Caco-2 (cell line): ENCODE data around the gene DDAH2. TPM values are rescaled to one million over a fixed set of nuclear protein-coding genes. Genes with fewer than 3 reads are reported as not detected.

Experiments used
- BruUV-seq: library from RNA; stranded (reverse); fragments of 400-500 nt; replicated peaks from 2 replicates; lab custom pipeline; 2021; lab: Mats Ljungman, UMichigan
- CTCF ChIA-PET: fragments of 300-600 bp; sonication (Branson Sonifier 250); formaldehyde crosslinking; loops from one replicate; lab custom pipeline; 2022; ENCODE audit warnings: antibody characterized with exemption; lab: Charles Lee
- POLR2A ChIA-PET: fragments of 300-600 bp; sonication (Branson Sonifier 250); formaldehyde crosslinking; loops from one replicate; lab custom pipeline; 2022; ENCODE audit warnings: antibody characterized with exemption; lab: Charles Lee
- DNase-seq, 2 experiments: peaks; one replicate each; pipeline versions ENCODE4 v3.0.0 to v3.0.0-alpha.2; 2020 to 2022
- H3K27me3 ChIP-seq: replicated peaks from 2 replicates; pipeline ENCODE4 v1.6.0; 2011; ENCODE audit warnings: low read length; ENCODE audit not compliant: control insufficient read depth, insufficient read depth
- H3K36me3 ChIP-seq: 2 replicates; pipeline ENCODE4 v1.5.1; 2011; ENCODE audit warnings: low read length; ENCODE audit not compliant: control insufficient read depth, insufficient read depth
- H3K4me1 ChIP-seq: fragments of 250-450 bp; sonication (Bioruptor Pico); 2 replicates; pipeline ENCODE4 v1.5.1; 2020; ENCODE audit warnings: mild to moderate bottlenecking
- H3K4me3 ChIP-seq: 2 replicates; pipeline ENCODE4 v1.5.1; 2011; ENCODE audit warnings: low read depth, mild to moderate bottlenecking, control low read depth, low read length
- H3K9me3 ChIP-seq: fragments of 250-450 bp; sonication (Bioruptor Pico); 2 replicates; pipeline ENCODE4 v1.5.1; 2020; ENCODE audit warnings: mild to moderate bottlenecking, moderate library complexity
- H3K27ac Mint-ChIP-seq: one replicate; pipeline ENCODE4 v1.8.0; 2022; ENCODE audit warnings: mixed read lengths; ENCODE audit not compliant: unreplicated experiment
- H3K27me3 Mint-ChIP-seq: one replicate; pipeline ENCODE4 v1.8.0; 2022; ENCODE audit warnings: mixed read lengths; ENCODE audit not compliant: insufficient read depth, unreplicated experiment
- H3K36me3 Mint-ChIP-seq: one replicate; pipeline ENCODE4 v1.8.0; 2022; ENCODE audit warnings: mild to moderate bottlenecking, mixed read lengths; ENCODE audit not compliant: insufficient read depth, unreplicated experiment
- H3K4me1 Mint-ChIP-seq: one replicate; pipeline ENCODE4 v1.8.0; 2022; ENCODE audit warnings: low read depth, mixed read lengths; ENCODE audit not compliant: unreplicated experiment
- H3K4me3 Mint-ChIP-seq: one replicate; pipeline ENCODE4 v1.8.0; 2022; ENCODE audit warnings: mild to moderate bottlenecking, moderate library complexity, mixed read lengths; ENCODE audit not compliant: unreplicated experiment
- H3K9me3 Mint-ChIP-seq: one replicate; pipeline ENCODE4 v1.8.0; 2022; ENCODE audit warnings: mixed read lengths; ENCODE audit not compliant: unreplicated experiment
- CTCF ChIP-seq, 2 experiments: fragments of 200-600 bp in 1 of 2; IDR thresholded peaks; 1 replicate in 1 of 2; 2 replicates in 1 of 2; pipeline versions ENCODE4 v1.5.1 to v1.8.0; 2011 to 2022; ENCODE audit warnings: antibody characterized with exemption in 1 of 2, control low read depth in 1 of 2, inconsistent platforms in 1 of 2, low read depth in 1 of 2, low read length in 1 of 2, mild to moderate bottlenecking in 1 of 2, moderate library complexity in 1 of 2; ENCODE audit not compliant: insufficient read depth in 1 of 2, severe bottlenecking in 1 of 2, unreplicated experiment in 1 of 2
- intact Hi-C: fragments of 100-400 bp; cut with micrococcal nuclease; formaldehyde crosslinking; loops from one replicate; pipeline ENCODE4 v1.10.0; 2022; ENCODE audit not compliant: unreplicated experiment
- total RNA-seq: library from RNA; stranded (reverse); gene quantifications from 2 replicates; pipeline ENCODE4 v1.2.3, GENCODE V29; 2022

DDAH2 gene
- total RNA-seq, 1 experiment from 2014 or later: 82.4 TPM

- no peak for TF ChIP-seq CTCF (IDR thresholded peaks at IDR 0.05; ENCODE audit: insufficient read depth in 1 of 2, low read depth in 1 of 2, low read length in 1 of 2, severe bottlenecking in 1 of 2, unreplicated experiment in 1 of 2)
- H3K4me3 ChIP-seq: no peak overlapping the region
- intact Hi-C loops: no loop called here
- DNase-seq: no peak
- H3K4me3 Mint-ChIP-seq: no peak overlapping the region
- no peaks in the 10 kb centered on the region for H3K9me3 ChIP-seq
- no peaks in the 10 kb centered on the region for H3K9me3 Mint-ChIP-seq
- no peaks in the 10 kb centered on the region for H3K27me3 Mint-ChIP-seq
- H3K36me3 Mint-ChIP-seq: peaks cover 5% of the 10 kb centered on the region
- H3K4me1 Mint-ChIP-seq: peaks cover 12% of the 10 kb centered on the region
- H3K4me1 ChIP-seq: peaks cover 3% of the 10 kb centered on the region
- no peak overlapping the region for H3K27ac Mint-ChIP-seq
- POLR2A ChIA-PET: no interaction called here
- H3K36me3 ChIP-seq: no peaks in the 10 kb centered on the region
- no TSS peak for BruUV-seq
- CTCF ChIA-PET: no interaction called here
- no peaks in the 10 kb centered on the region for H3K27me3 ChIP-seq
These were observed 21.4 kb downstream of the DDAH2 start for GRCh38 chr6:31707701-31708100.

GRCh38 chr6:31706599-31706998 is 22.5 kb downstream of the DDAH2 start, which contains the start of gene LY6G6F:
LY6G6F (plus strand) TSS chr6:31706866; CDS start chr6:31706907, 41 bp downstream.
- H3K36me3 Mint-ChIP-seq: peaks cover 5% of the 10 kb centered on the region
- H3K9me3 Mint-ChIP-seq: no peaks in the 10 kb centered on the region
- no peak within 1 kb of the TSS for H3K27ac Mint-ChIP-seq
- H3K27me3 ChIP-seq: no peaks in the 10 kb centered on the region
- no peaks in the 10 kb centered on the region for H3K27me3 Mint-ChIP-seq
- H3K4me3 Mint-ChIP-seq: no peak within 1 kb of the TSS
- TF ChIP-seq CTCF (IDR thresholded peaks at IDR 0.05; ENCODE audit: insufficient read depth in 1 of 2, low read depth in 1 of 2, low read length in 1 of 2, severe bottlenecking in 1 of 2, unreplicated experiment in 1 of 2): no peak
- no peaks in the 10 kb centered on the region for H3K9me3 ChIP-seq
- peaks cover 10% of the 10 kb centered on the region for H3K4me1 ChIP-seq
- BruUV-seq: no TSS peak
- ChIA-PET POLR2A (interaction anchor here (0.8 kb wide), 1 partner anchor 24 kb away, joined by 5 read pairs; no protein-coding TSS in a partner anchor), CTCF (no interaction called here)
- no peak for DNase-seq
- H3K4me3 ChIP-seq: no peak within 1 kb of the TSS
- H3K4me1 Mint-ChIP-seq: peaks cover 4% of the 10 kb centered on the region
- intact Hi-C loops: no loop called here
- H3K36me3 ChIP-seq: no peaks in the 10 kb centered on the region

DNA sequence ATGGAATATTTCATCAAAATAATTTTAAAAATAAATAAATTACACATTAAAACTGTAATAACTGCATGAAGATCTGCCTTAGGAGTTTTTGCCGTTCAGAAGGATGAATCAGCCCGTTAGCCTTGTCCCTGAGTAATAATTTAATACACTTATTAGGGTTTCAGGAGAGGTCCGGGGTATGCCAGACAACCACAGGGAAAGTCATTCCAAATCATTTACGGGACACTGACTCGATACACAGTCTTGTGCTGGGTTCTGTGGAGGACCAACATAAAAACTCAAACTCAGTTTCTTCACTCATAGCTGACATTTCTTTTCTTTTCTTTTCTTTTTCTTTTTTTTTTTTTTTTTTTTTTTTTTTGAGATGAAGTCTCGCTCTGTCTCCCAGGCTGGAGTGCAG is 23.2 kb downstream of the DDAH2 start:
- Mint-ChIP-seq H3K4me3 (no peak overlapping the region), H3K9me3 (no peaks in the 10 kb centered on the region), H3K4me1 (peaks cover 9% of the 10 kb centered on the region)

More for the DNA sequence above, 23.2 kb downstream of the DDAH2 start:
- H3K36me3 ChIP-seq: no peaks in the 10 kb centered on the region
- no peak for DNase-seq
- Mint-ChIP-seq H3K27ac (no peak overlapping the region), H3K27me3 (no peaks in the 10 kb centered on the region), H3K36me3 (peaks cover 5% of the 10 kb centered on the region)
- ChIA-PET CTCF (no interaction called here), POLR2A (interaction anchor here (0.6 to 0.8 kb wide), 2 partner anchors 24 to 77 kb away, joined by 3 to 5 read pairs; no protein-coding TSS in a partner anchor)
- H3K4me3 ChIP-seq: no peak overlapping the region
- intact Hi-C loops: no loop called here
- H3K27me3 ChIP-seq: no peaks in the 10 kb centered on the region
- H3K9me3 ChIP-seq: no peaks in the 10 kb centered on the region
- no peak for TF ChIP-seq CTCF (IDR thresholded peaks at IDR 0.05; ENCODE audit: insufficient read depth in 1 of 2, low read depth in 1 of 2, low read length in 1 of 2, severe bottlenecking in 1 of 2, unreplicated experiment in 1 of 2)
- peaks cover 16% of the 10 kb centered on the region for H3K4me1 ChIP-seq
- no TSS peak for BruUV-seq
